ENCODE data around the gene UGT1A5.

The UGT1A5 gene

GRCh38 chr2:233803292-233803911 is 90.7 kb downstream of the UGT1A5 start:
- H3K79me1 ChIP-seq (replicated peaks; ENCODE audit: low read length, poor library complexity, severe bottlenecking): no peaks in the 10 kb centered on the region
- no peak overlapping the region for H4K8ac ChIP-seq (ENCODE audit: low read length)
- H2BK12ac ChIP-seq (ENCODE audit: low read length in 2 of 2): no peak overlapping the region
- no peak overlapping the region for H4K91ac ChIP-seq (ENCODE audit: low read length)
- H2BK120ac ChIP-seq (ENCODE audit: low read depth, low read length): no peak overlapping the region
- no peaks in the 10 kb centered on the region for H3K4me1 ChIP-seq (ENCODE audit: control insufficient read depth, insufficient read depth, low read depth, low read length)
- H3K4me2 ChIP-seq (ENCODE audit: low read length, poor library complexity, severe bottlenecking): no peak overlapping the region
- H2AK5ac ChIP-seq (ENCODE audit: low read length, severe bottlenecking): no peak overlapping the region
- H3K4me3 ChIP-seq (ENCODE audit: insufficient read depth in 1 of 2, low read depth in 1 of 2, low read length in 2 of 2): no peak overlapping the region
- H3K9ac ChIP-seq (ENCODE audit: low read length): no peak overlapping the region
- H2BK5ac ChIP-seq (ENCODE audit: low read depth, low read length, poor library complexity, severe bottlenecking): no peak overlapping the region
- no peak for DNase-seq
- H3K9me3 ChIP-seq (ENCODE audit: control insufficient read depth, low read length): no peaks in the 10 kb centered on the region
- H2AFZ ChIP-seq (ENCODE audit: low read depth, low read length): no peak overlapping the region
- no peak overlapping the region for H3K27ac ChIP-seq (ENCODE audit: low read length, poor library complexity, severe bottlenecking)
- 37% methylated on average over 2 of the region's 2 CpGs for WGBS
- H3K23ac ChIP-seq (ENCODE audit: low read length in 2 of 2): no peak overlapping the region
- H2BK15ac ChIP-seq (ENCODE audit: low read depth, poor library complexity, severe bottlenecking): no peak overlapping the region
- H3K18ac ChIP-seq (ENCODE audit: low read depth in 1 of 2, low read length in 2 of 2): no peak overlapping the region
- H3K4ac ChIP-seq (ENCODE audit: low read depth in 1 of 2, low read length in 2 of 2): no peak overlapping the region
- H3K14ac ChIP-seq (ENCODE audit: low read length in 2 of 2): no peak overlapping the region
- H3K27me3 ChIP-seq (ENCODE audit: control insufficient read depth in 1 of 2, insufficient read depth in 1 of 2, low read length in 2 of 2): peaks cover 43 to 59% of the 10 kb centered on the region in 2 experiments
- no peaks in the 10 kb centered on the region for H3K36me3 ChIP-seq (ENCODE audit: control insufficient read depth in 1 of 2, insufficient read depth in 2 of 2, low read depth in 1 of 2, low read length in 2 of 2)

DNA sequence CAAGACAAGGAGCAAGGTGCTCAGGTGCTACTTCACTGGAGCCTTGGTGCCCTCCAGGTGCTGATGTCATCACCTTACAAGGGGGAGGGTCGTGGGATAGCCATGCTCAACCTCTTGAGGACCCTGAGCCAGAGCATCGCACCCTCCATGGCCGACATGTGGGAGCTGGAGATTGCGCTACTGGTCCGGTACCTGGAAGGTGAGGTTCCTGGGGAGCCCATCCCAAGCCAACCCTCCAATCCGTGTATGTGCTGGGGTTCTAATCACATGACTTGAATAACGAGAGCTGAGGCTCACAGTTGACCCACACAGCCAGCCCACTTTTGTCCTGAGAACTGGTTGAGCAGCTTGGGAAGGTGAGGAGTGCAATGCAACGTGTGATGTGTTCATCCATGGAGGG is 91.3 kb downstream of the UGT1A5 start:
- H3K36me3 ChIP-seq (ENCODE audit: control insufficient read depth in 1 of 2, insufficient read depth in 2 of 2, low read depth in 1 of 2, low read length in 2 of 2): no peaks in the 10 kb centered on the region
- H3K4me2 ChIP-seq (ENCODE audit: low read length, poor library complexity, severe bottlenecking): no peak overlapping the region
- no peak overlapping the region for H3K18ac ChIP-seq (ENCODE audit: low read depth in 1 of 2, low read length in 2 of 2)
- no peak overlapping the region for H2AFZ ChIP-seq (ENCODE audit: low read depth, low read length)
- no peak overlapping the region for H3K4ac ChIP-seq (ENCODE audit: low read depth in 1 of 2, low read length in 2 of 2)
- H4K8ac ChIP-seq (ENCODE audit: low read length): no peak overlapping the region
- H3K4me1 ChIP-seq (ENCODE audit: control insufficient read depth, insufficient read depth, low read depth, low read length): no peaks in the 10 kb centered on the region
- no peak overlapping the region for H2AK5ac ChIP-seq (ENCODE audit: low read length, severe bottlenecking)
- H3K27me3 ChIP-seq (ENCODE audit: control insufficient read depth in 1 of 2, insufficient read depth in 1 of 2, low read length in 2 of 2): peaks cover 46 to 60% of the 10 kb centered on the region in 2 experiments
- no peak overlapping the region for H3K4me3 ChIP-seq (ENCODE audit: insufficient read depth in 1 of 2, low read depth in 1 of 2, low read length in 2 of 2)
- no peaks in the 10 kb centered on the region for H3K9me3 ChIP-seq (ENCODE audit: control insufficient read depth, low read length)
- H3K79me1 ChIP-seq (replicated peaks; ENCODE audit: low read length, poor library complexity, severe bottlenecking): no peaks in the 10 kb centered on the region
- WGBS: 64% methylated on average over 8 of the region's 8 CpGs
- no peak overlapping the region for H4K91ac ChIP-seq (ENCODE audit: low read length)
- H3K9ac ChIP-seq (ENCODE audit: low read length): no peak overlapping the region
- no peak overlapping the region for H2BK120ac ChIP-seq (ENCODE audit: low read depth, low read length)
- DNase-seq: no peak
- H3K27ac ChIP-seq (ENCODE audit: low read length, poor library complexity, severe bottlenecking): no peak overlapping the region
- H3K14ac ChIP-seq (ENCODE audit: low read length in 2 of 2): no peak overlapping the region
- H2BK15ac ChIP-seq (ENCODE audit: low read depth, poor library complexity, severe bottlenecking): no peak overlapping the region
- no peak overlapping the region for H2BK12ac ChIP-seq (ENCODE audit: low read length in 2 of 2)
- H2BK5ac ChIP-seq (ENCODE audit: low read depth, low read length, poor library complexity, severe bottlenecking): no peak overlapping the region
- H3K23ac ChIP-seq (ENCODE audit: low read length in 2 of 2): no peak overlapping the region

- Histone ChIP-seq H2BK5ac (ENCODE audit: low read depth, low read length, poor library complexity, severe bottlenecking) (no peak overlapping the region), H2AK5ac (ENCODE audit: low read length, severe bottlenecking) (no peak overlapping the region), H3K4ac (ENCODE audit: low read depth in 1 of 2, low read length in 2 of 2) (no peak overlapping the region)
These were observed 94.6 kb downstream of the UGT1A5 start for GRCh38 chr2:233807215-233807865.

DNA sequence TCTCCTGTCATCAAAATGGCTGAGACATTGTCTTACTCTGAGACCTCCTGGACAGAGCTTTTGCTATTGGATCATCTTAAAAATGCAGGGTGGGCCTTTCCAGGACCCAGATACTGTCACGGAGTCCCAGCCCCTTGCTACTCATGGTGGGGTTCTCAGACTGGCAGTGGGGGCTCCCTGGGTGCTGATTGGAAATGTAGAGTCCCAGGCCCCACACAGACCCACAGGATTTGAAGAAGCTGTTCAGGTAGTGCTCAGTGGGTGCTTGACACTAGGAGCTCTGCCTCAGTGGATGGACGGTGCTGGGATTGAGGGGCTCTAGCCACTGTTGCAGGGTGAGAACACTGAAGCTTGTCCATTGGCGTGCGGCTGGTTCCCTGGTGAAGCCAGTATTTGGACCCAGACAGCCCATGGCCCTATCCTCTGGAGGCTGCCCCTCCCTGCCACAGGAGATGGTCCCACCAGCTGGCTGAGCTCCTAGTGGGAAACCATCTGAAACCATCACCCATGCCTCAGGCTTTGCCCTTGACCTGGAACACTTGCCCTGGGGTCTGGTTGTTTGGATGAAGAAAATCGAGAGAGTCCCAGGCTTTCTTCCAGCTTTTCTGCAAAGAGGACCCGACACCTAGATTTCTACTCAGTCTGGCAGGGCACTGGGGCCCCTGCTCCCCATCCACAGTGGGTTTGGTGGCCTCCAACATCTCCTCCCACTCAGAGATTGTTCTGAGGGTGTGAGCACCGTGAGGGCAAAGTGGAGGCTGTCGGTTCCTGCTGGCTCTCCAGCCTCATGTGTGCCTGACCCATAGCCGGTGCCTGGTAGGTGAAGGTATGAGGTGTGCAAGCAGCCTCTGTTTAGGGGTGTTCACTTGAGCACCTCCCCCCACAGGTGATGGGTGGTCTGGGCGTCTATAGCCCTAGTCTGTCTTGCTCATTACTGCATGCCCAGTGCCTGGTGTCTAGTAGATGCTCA is 95.5 kb downstream of the UGT1A5 start:
- H3K18ac ChIP-seq (ENCODE audit: low read depth in 1 of 2, low read length in 2 of 2): no peak overlapping the region
- H2AK5ac ChIP-seq (ENCODE audit: low read length, severe bottlenecking): no peak overlapping the region
- H3K9ac ChIP-seq (ENCODE audit: low read length): no peak overlapping the region
- no peak overlapping the region for H3K4me2 ChIP-seq (ENCODE audit: low read length, poor library complexity, severe bottlenecking)
- H3K9me3 ChIP-seq (ENCODE audit: control insufficient read depth, low read length): no peaks in the 10 kb centered on the region
- 67% methylated on average over 10 of the region's 10 CpGs for WGBS
- peaks cover 54 to 68% of the 10 kb centered on the region in 2 experiments for H3K27me3 ChIP-seq (ENCODE audit: control insufficient read depth in 1 of 2, insufficient read depth in 1 of 2, low read length in 2 of 2)
- no peak overlapping the region for H2AFZ ChIP-seq (ENCODE audit: low read depth, low read length)
- H3K4me3 ChIP-seq (ENCODE audit: insufficient read depth in 1 of 2, low read depth in 1 of 2, low read length in 2 of 2): no peak overlapping the region
- H2BK5ac ChIP-seq (ENCODE audit: low read depth, low read length, poor library complexity, severe bottlenecking): no peak overlapping the region
- H4K91ac ChIP-seq (ENCODE audit: low read length): no peak overlapping the region
- H3K4ac ChIP-seq (ENCODE audit: low read depth in 1 of 2, low read length in 2 of 2): no peak overlapping the region
- H3K27ac ChIP-seq (ENCODE audit: low read length, poor library complexity, severe bottlenecking): no peak overlapping the region
- no peaks in the 10 kb centered on the region for H3K4me1 ChIP-seq (ENCODE audit: control insufficient read depth, insufficient read depth, low read depth, low read length)
- no peak overlapping the region for H4K8ac ChIP-seq (ENCODE audit: low read length)
- no peak for DNase-seq
- H3K79me1 ChIP-seq (replicated peaks; ENCODE audit: low read length, poor library complexity, severe bottlenecking): no peaks in the 10 kb centered on the region
- peaks cover 0 to 3% of the 10 kb centered on the region in 2 experiments for H3K36me3 ChIP-seq (ENCODE audit: control insufficient read depth in 1 of 2, insufficient read depth in 2 of 2, low read depth in 1 of 2, low read length in 2 of 2)
- H3K23ac ChIP-seq (ENCODE audit: low read length in 2 of 2): no peak overlapping the region
- no peak overlapping the region for H3K14ac ChIP-seq (ENCODE audit: low read length in 2 of 2)
- no peak overlapping the region for H2BK15ac ChIP-seq (ENCODE audit: low read depth, poor library complexity, severe bottlenecking)
- H2BK12ac ChIP-seq (ENCODE audit: low read length in 2 of 2): no peak overlapping the region
- no peak overlapping the region for H2BK120ac ChIP-seq (ENCODE audit: low read depth, low read length)

More at GRCh38 chr2:233807215-233807865, 94.6 kb downstream of the UGT1A5 start:
- Histone ChIP-seq H2BK120ac (ENCODE audit: low read depth, low read length) (no peak overlapping the region), H4K8ac (ENCODE audit: low read length) (no peak overlapping the region), H3K4me3 (ENCODE audit: insufficient read depth in 1 of 2, low read depth in 1 of 2, low read length in 2 of 2) (no peak overlapping the region), H2BK12ac (ENCODE audit: low read length in 2 of 2) (no peak overlapping the region), H2AFZ (ENCODE audit: low read depth, low read length) (no peak overlapping the region), H3K36me3 (ENCODE audit: control insufficient read depth in 1 of 2, insufficient read depth in 2 of 2, low read depth in 1 of 2, low read length in 2 of 2) (peaks cover 0 to 3% of the 10 kb centered on the region in 2 experiments), H4K91ac (ENCODE audit: low read length) (no peak overlapping the region), H2BK15ac (ENCODE audit: low read depth, poor library complexity, severe bottlenecking) (no peak overlapping the region), H3K27me3 (ENCODE audit: control insufficient read depth in 1 of 2, insufficient read depth in 1 of 2, low read length in 2 of 2) (peaks cover 59 to 69% of the 10 kb centered on the region in 2 experiments), H3K27ac (ENCODE audit: low read length, poor library complexity, severe bottlenecking) (no peak overlapping the region), H3K14ac (ENCODE audit: low read length in 2 of 2) (no peak overlapping the region), H3K4me2 (ENCODE audit: low read length, poor library complexity, severe bottlenecking) (no peak overlapping the region), H3K23ac (ENCODE audit: low read length in 2 of 2) (no peak overlapping the region), H3K4me1 (ENCODE audit: control insufficient read depth, insufficient read depth, low read depth, low read length) (no peaks in the 10 kb centered on the region), H3K9me3 (ENCODE audit: control insufficient read depth, low read length) (no peaks in the 10 kb centered on the region), H3K79me1 (replicated peaks; ENCODE audit: low read length, poor library complexity, severe bottlenecking) (no peaks in the 10 kb centered on the region), H3K18ac (ENCODE audit: low read depth in 1 of 2, low read length in 2 of 2) (no peak overlapping the region), H3K9ac (ENCODE audit: low read length) (no peak overlapping the region)
- 81% methylated on average over 12 of the region's 12 CpGs for WGBS
- no peak for DNase-seq
